ENCODE measurements around the gene UGT1A6.

GRCh38 chr2:233684640-233685039 lies 8.1 kb upstream of the UGT1A6 start:
- no peak for TF ChIP-seq CTCF (conservative IDR thresholded peaks at IDR 0.05; ENCODE audit: low read depth, low read length)
- TF ChIP-seq EZH2 (IDR thresholded peaks at IDR 0.05; ENCODE audit: borderline replicate concordance, low read depth, low read length, poor library complexity, severe bottlenecking) = no peak

Data from A673 (cell line).